ENCODE data around the gene UBE2E2. TPM values are rescaled to one million over a fixed set of nuclear protein-coding genes. Genes with fewer than 3 reads are reported as not detected.

Gene UBE2E2
- polyA plus RNA-seq, 1 donor (not counting 4 experiments of a cell fraction or from before 2014, with no cell fraction given) = 63.2 TPM

- Histone ChIP-seq H3K27me3 (ENCODE audit: control insufficient read depth, extremely low read depth, insufficient read depth, low read length) (no peaks in the 10 kb centered on the region), H3K36me3 (ENCODE audit: control insufficient read depth in 2 of 2, extremely low read depth in 1 of 2, insufficient read depth in 2 of 2, low read length in 2 of 2) (no peaks in the 10 kb centered on the region), H3K4me1 (ENCODE audit: control insufficient read depth, extremely low read depth, insufficient read depth, low read length) (no peaks in the 10 kb centered on the region), H3K27ac (ENCODE audit: control insufficient read depth, insufficient read depth, low read length) (no peak overlapping the region), H3K4me3 (ENCODE audit: control insufficient read depth in 2 of 3, extremely low read depth in 1 of 3, insufficient read depth in 2 of 3, low read depth in 1 of 3, low read length in 3 of 3) (no peak overlapping the region), H3K4me2 (ENCODE audit: control insufficient read depth, extremely low read depth, insufficient read depth, low read depth, low read length) (no peak overlapping the region), H3K9me1 (ENCODE audit: control insufficient read depth, extremely low read depth, insufficient read depth, low read length) (no peaks in the 10 kb centered on the region), H4K20me1 (ENCODE audit: control insufficient read depth, extremely low read depth, insufficient read depth, low read length) (no peaks in the 10 kb centered on the region), H3K9me3 (ENCODE audit: control insufficient read depth, low read depth, low read length) (no peaks in the 10 kb centered on the region), H3K79me2 (ENCODE audit: control insufficient read depth, insufficient read depth, low read length) (no peaks in the 10 kb centered on the region), H2AFZ (ENCODE audit: control insufficient read depth, low read length) (no peak overlapping the region), H3K9ac (ENCODE audit: control insufficient read depth, extremely low read depth, insufficient read depth, low read length) (no peak overlapping the region)
- FAIRE-seq (no peak), DNase-seq (ENCODE audit: low read depth, low spot score) (no peak)
- dilution Hi-C loops (cut with MboI; ENCODE audit: extremely low pct_ligation_motif_present, low sequenced_read_pairs) = no loop called here
- no peak for TF ChIP-seq EZH2 (IDR thresholded peaks at IDR 0.05; ENCODE audit: low read length)
- TF ChIP-seq CTCF (optimal IDR thresholded peaks at IDR 0.05 in 1 of 3, IDR thresholded peaks at IDR 0.05 in 1 of 3, conservative IDR thresholded peaks at IDR 0.05 in 1 of 3; ENCODE audit: extremely low read depth in 1 of 3, insufficient read depth in 2 of 3, low read length in 3 of 3) = no peak
These were observed 227.8 kb downstream of the UBE2E2 start for GRCh38 chr3:23430781-23431398.

- FAIRE-seq (no peak), DNase-seq (ENCODE audit: low read depth, low spot score) (no peak)
- H3K9ac ChIP-seq (ENCODE audit: control insufficient read depth, extremely low read depth, insufficient read depth, low read length) = no peak overlapping the region
- dilution Hi-C loops (cut with MboI; ENCODE audit: extremely low pct_ligation_motif_present, low sequenced_read_pairs) = no loop called here
- no peaks in the 10 kb centered on the region for H3K27me3 ChIP-seq (ENCODE audit: control insufficient read depth, extremely low read depth, insufficient read depth, low read length)
- no peaks in the 10 kb centered on the region for H3K79me2 ChIP-seq (ENCODE audit: control insufficient read depth, insufficient read depth, low read length)
- H3K9me1 ChIP-seq (ENCODE audit: control insufficient read depth, extremely low read depth, insufficient read depth, low read length) = no peaks in the 10 kb centered on the region
- no peak overlapping the region for H3K4me2 ChIP-seq (ENCODE audit: control insufficient read depth, extremely low read depth, insufficient read depth, low read depth, low read length)
- H3K9me3 ChIP-seq (ENCODE audit: control insufficient read depth, low read depth, low read length) = no peaks in the 10 kb centered on the region
- TF ChIP-seq CTCF (optimal IDR thresholded peaks at IDR 0.05 in 1 of 3, IDR thresholded peaks at IDR 0.05 in 1 of 3, conservative IDR thresholded peaks at IDR 0.05 in 1 of 3; ENCODE audit: extremely low read depth in 1 of 3, insufficient read depth in 2 of 3, low read length in 3 of 3) (no peak), EZH2 (IDR thresholded peaks at IDR 0.05; ENCODE audit: low read length) (no peak)
- H2AFZ ChIP-seq (ENCODE audit: control insufficient read depth, low read length) = no peak overlapping the region
- H3K36me3 ChIP-seq (ENCODE audit: control insufficient read depth in 2 of 2, extremely low read depth in 1 of 2, insufficient read depth in 2 of 2, low read length in 2 of 2) = no peaks in the 10 kb centered on the region
- H4K20me1 ChIP-seq (ENCODE audit: control insufficient read depth, extremely low read depth, insufficient read depth, low read length) = no peaks in the 10 kb centered on the region
- H3K4me3 ChIP-seq (ENCODE audit: control insufficient read depth in 2 of 3, extremely low read depth in 1 of 3, insufficient read depth in 2 of 3, low read depth in 1 of 3, low read length in 3 of 3) = no peak overlapping the region
- no peak overlapping the region for H3K27ac ChIP-seq (ENCODE audit: control insufficient read depth, insufficient read depth, low read length)
- H3K4me1 ChIP-seq (ENCODE audit: control insufficient read depth, extremely low read depth, insufficient read depth, low read length) = no peaks in the 10 kb centered on the region
These were observed 228.6 kb downstream of the UBE2E2 start for GRCh38 chr3:23431764-23432163.

Data from keratinocyte (primary cell).